Measurements from ENCODE around the gene FCER1G. TPM values are rescaled to one million over a fixed set of nuclear protein-coding genes. Genes with fewer than 3 reads are reported as not detected.
"Not testable (repeated sequence)": the region's sequence is repeated elsewhere in the genome, so short reads cannot be mapped to it uniquely, and the experiment has no call there.

Gene FCER1G
- total RNA-seq, 4 donors from 2014 or later: 16.3 to 70.9 (median 22.3) TPM

DNA sequence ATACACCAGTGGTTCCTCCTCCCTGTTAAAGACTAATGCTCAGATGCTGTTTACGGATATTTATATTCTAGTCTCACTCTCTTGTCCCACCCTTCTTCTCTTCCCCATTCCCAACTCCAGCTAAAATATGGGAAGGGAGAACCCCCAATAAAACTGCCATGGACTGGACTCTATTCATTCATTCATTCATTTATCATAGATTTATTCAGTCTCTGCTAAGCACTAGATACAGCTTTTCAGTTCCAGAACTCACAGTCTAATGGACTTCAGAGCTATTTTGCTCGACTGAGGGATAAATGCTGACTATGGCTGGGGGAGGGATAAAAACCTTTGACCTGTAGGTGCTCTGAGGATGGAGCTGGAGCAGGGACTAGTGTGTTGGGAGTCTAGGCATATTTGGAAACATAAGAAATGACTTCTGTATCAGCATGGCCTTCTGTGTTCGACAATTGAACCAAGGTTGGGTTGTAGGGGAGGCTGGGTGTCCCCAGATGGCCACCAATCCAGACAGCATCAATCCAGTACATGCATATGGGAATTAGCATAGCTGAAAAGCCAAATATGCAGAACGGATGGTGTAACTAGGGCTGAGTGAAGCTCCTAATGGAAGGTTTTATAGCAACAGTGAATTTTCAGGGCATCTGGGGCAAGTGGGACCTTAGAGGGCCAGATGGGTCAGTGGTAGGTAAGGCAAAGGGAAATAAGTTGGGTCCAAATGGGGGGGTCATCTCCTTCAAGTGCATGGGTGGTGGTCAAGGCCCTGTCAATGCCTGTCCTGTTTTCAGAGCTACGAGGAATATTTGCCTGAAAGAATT is 4.2 kb downstream of the FCER1G start:
- no peak for TF ChIP-seq CTCF (IDR thresholded peaks at IDR 0.05)
- TF ChIP-seq POLR2A (IDR thresholded peaks at IDR 0.05): no peak
- Histone ChIP-seq H3K4me1 (no peaks in the 10 kb centered on the region), H3K27ac (no peak overlapping the region), H3K27me3 (no peaks in the 10 kb centered on the region), H3K9me3 (no peaks in the 10 kb centered on the region), H3K4me3 (replicated peaks in 1 of 3) (no peak overlapping the region), H3K36me3 (peaks cover 4 to 10% of the 10 kb centered on the region in 2 donors)
- DNase-seq: no peak
- intact Hi-C loops (cut with DNase I): no loop called here
- WGBS, 2 donors: 91 to 92% methylated on average over 5 of the region's 5 CpGs

DNA sequence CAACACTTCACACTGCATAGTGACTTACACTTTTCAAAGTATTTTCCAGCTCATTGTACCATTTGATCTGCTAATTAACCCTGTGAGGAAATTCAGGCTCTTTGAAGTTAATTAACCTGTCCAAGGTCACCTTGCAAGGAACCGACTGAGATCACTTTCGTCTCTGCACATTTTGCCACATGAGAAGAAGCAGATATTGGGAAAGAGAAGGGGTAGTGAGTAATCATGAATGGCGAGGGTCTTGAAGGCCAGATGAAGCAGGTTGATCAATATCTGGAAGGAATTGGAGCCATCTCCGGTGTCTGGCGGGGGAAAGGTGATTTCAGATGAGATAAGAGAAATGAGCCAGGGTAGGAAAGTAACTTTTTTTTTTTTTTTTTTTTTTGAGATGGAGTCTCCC is 4.9 kb downstream of the FCER1G start:
- Histone ChIP-seq H3K27ac (no peak overlapping the region), H3K27me3 (no peaks in the 10 kb centered on the region), H3K4me3 (replicated peaks in 1 of 3) (no peak overlapping the region), H3K36me3 (peaks cover 0 to 2% of the 10 kb centered on the region in 2 donors), H3K9me3 (no peaks in the 10 kb centered on the region), H3K4me1 (peaks cover 0 to under 1% of the 10 kb centered on the region in 2 donors)
- 86 to 88% methylated on average over 5 of the region's 5 CpGs for WGBS, 2 donors
- intact Hi-C loops (cut with DNase I): loop anchor here (10.0 kb wide), 1 partner anchor 45 kb away; the partner anchor contains the start of gene B4GALT3
- no peak for TF ChIP-seq POLR2A (IDR thresholded peaks at IDR 0.05)
- no peak for TF ChIP-seq CTCF (IDR thresholded peaks at IDR 0.05)
- DNase-seq: no peak

DNA sequence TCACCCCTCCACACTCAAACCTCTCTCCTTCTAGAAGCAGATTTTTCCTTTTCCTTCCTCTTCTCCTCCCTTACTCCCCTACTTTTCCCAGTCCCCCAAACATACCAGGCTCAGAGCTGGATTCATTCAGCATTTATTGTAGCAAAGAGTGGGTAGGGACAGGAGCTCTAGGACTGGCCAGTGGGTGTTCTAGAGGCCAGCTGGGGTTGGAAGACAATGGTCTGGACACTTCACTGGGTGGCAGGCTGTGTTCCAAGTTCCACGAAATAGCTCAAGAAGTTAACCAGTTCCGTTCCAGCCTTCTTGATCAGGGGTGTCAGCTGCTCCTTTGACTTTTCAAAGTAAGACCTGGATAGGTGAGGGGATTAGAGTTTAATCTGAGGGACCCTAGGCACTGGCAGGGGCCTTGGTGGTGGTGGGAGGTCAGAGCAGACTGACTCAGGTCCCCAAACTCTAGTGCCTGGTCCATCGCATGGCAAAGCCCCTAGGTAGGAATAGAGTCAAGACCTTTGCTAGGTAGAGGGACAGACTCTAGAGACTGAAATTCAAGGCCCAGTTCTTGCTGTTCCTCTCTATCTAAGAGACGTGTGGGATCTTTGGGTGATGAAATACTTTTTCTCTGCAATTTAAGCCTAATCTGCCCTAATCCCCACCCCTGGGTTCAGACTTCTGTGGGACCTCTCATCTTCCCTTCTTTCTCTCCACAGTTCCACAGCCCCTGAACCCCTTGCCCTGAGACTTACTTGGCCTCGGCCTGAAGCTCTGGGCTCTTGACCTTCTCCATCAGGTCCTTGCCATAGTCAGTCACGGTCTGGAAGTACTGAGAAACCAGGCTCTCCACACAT is 7.3 kb downstream of the FCER1G start:
- 68 to 70% methylated on average over 6 of the region's 6 CpGs for WGBS, 2 donors
- intact Hi-C loops (cut with DNase I): loop anchor here (10.0 kb wide), 1 partner anchor 48 kb away; the partner anchor contains the start of gene B4GALT3
- no peak for DNase-seq

GRCh38 chr1:161223805-161224694 is 9.0 kb downstream of the FCER1G start:
- no peak for DNase-seq
- intact Hi-C loops (cut with DNase I): loop anchor here (10.0 kb wide), 1 partner anchor 49 kb away; the partner anchor contains the start of gene B4GALT3

More for the DNA sequence above, 7.3 kb downstream of the FCER1G start:
- no peaks in the 10 kb centered on the region for H3K9me3 ChIP-seq
- no peak overlapping the region for H3K27ac ChIP-seq
- H3K4me3 ChIP-seq (replicated peaks in 1 of 3): no peak overlapping the region
- TF ChIP-seq CTCF (IDR thresholded peaks at IDR 0.05) (no peak), POLR2A (IDR thresholded peaks at IDR 0.05) (no peak)
- H3K4me1 ChIP-seq: peaks cover 16 to 17% of the 10 kb centered on the region in 2 donors
- H3K36me3 ChIP-seq: no peaks in the 10 kb centered on the region
- H3K27me3 ChIP-seq: no peaks in the 10 kb centered on the region

GRCh38 chr1:161224695-161225087 is 9.6 kb downstream of the FCER1G start:
- DNase-seq; H3K27ac ChIP-seq; H3K27me3 ChIP-seq; H3K9me3 ChIP-seq; H3K4me3 ChIP-seq (replicated peaks in 1 of 3): not testable (repeated sequence)
- intact Hi-C loops (cut with DNase I): loop anchor here (5.0 to 10.0 kb wide), 3 partner anchors 50 to 158 kb away; partner anchors contain the start of genes B4GALT3 and MPZ
- Histone ChIP-seq H3K36me3 (peaks cover 10 to 13% of the 10 kb centered on the region in 2 donors), H3K4me1 (peaks cover 16 to 19% of the 10 kb centered on the region in 2 donors)
- 92 to 93% methylated on average over 13 of the region's 13 CpGs for WGBS, 2 donors

More at GRCh38 chr1:161223805-161224694, 9.0 kb downstream of the FCER1G start:
- H3K4me1 ChIP-seq: peaks cover 16 to 19% of the 10 kb centered on the region in 2 donors
- no peak for TF ChIP-seq CTCF (IDR thresholded peaks at IDR 0.05)
- no peak for TF ChIP-seq POLR2A (IDR thresholded peaks at IDR 0.05)
- 88 to 90% methylated on average over 7 of the region's 7 CpGs for WGBS, 2 donors
- H3K27me3 ChIP-seq: no peaks in the 10 kb centered on the region
- H3K4me3 ChIP-seq (replicated peaks in 1 of 3): no peak overlapping the region
- peaks cover 5 to 7% of the 10 kb centered on the region in 2 donors for H3K36me3 ChIP-seq
- H3K27ac ChIP-seq: no peak overlapping the region
- H3K9me3 ChIP-seq: no peaks in the 10 kb centered on the region
